ENCODE results near the gene RIMBP2.
"Not testable (repeated sequence)": the region's sequence is repeated elsewhere in the genome, so short reads cannot be mapped to it uniquely, and the experiment has no call there.

Gene RIMBP2

GRCh38 chr12:130650131-130650530 lies 66.0 kb downstream of the RIMBP2 start:
- DNase-seq, result no peak

GRCh38 chr12:130649101-130650045 lies 66.7 kb downstream of the RIMBP2 start:
- no peak for DNase-seq

GRCh38 chr12:130647814-130648213 lies 68.3 kb downstream of the RIMBP2 start:
- no peak for DNase-seq

GRCh38 chr12:130646716-130647370 lies 69.3 kb downstream of the RIMBP2 start:
- no peak for DNase-seq

- not testable (repeated sequence) for DNase-seq
These were observed 69.9 kb downstream of the RIMBP2 start for GRCh38 chr12:130646191-130646590.

- no peak for DNase-seq
These were observed 70.3 kb downstream of the RIMBP2 start for GRCh38 chr12:130645751-130646150.

- DNase-seq, result no peak
These were observed 71.5 kb downstream of the RIMBP2 start for GRCh38 chr12:130644566-130644965.

GRCh38 chr12:130644146-130644545 lies 72.0 kb downstream of the RIMBP2 start:
- no peak for DNase-seq

- no peak for DNase-seq
These were observed 73.2 kb downstream of the RIMBP2 start for GRCh38 chr12:130642856-130643255.

- no peak for DNase-seq
These were observed 74.4 kb downstream of the RIMBP2 start for GRCh38 chr12:130641533-130642184.

- no peak for DNase-seq
These were observed 75.2 kb downstream of the RIMBP2 start for GRCh38 chr12:130640901-130641300.

- no peak for DNase-seq
These were observed 75.6 kb downstream of the RIMBP2 start for GRCh38 chr12:130640496-130640895.

GRCh38 chr12:130639476-130640424 lies 76.3 kb downstream of the RIMBP2 start:
- DNase-seq, result no peak

- no peak for DNase-seq
These were observed 79.7 kb downstream of the RIMBP2 start for GRCh38 chr12:130636370-130636769.

GRCh38 chr12:130634866-130635265 lies 81.2 kb downstream of the RIMBP2 start:
- no peak for DNase-seq

GRCh38 chr12:130633771-130634170 lies 82.3 kb downstream of the RIMBP2 start:
- no peak for DNase-seq

GRCh38 chr12:130632642-130633041 lies 83.5 kb downstream of the RIMBP2 start:
- no peak for DNase-seq

GRCh38 chr12:130628304-130628703 lies 87.8 kb downstream of the RIMBP2 start:
- DNase-seq, result no peak

- no peak for DNase-seq
These were observed 88.9 kb downstream of the RIMBP2 start for GRCh38 chr12:130627175-130627574.

- no peak for DNase-seq
These were observed 89.5 kb downstream of the RIMBP2 start for GRCh38 chr12:130626601-130627000.

GRCh38 chr12:130625201-130625600 lies 90.9 kb downstream of the RIMBP2 start:
- DNase-seq, result no peak

GRCh38 chr12:130622803-130623202 lies 93.3 kb downstream of the RIMBP2 start:
- no peak for DNase-seq
